Measurements from ENCODE around the gene ZNF579. TPM values are rescaled to one million over a fixed set of nuclear protein-coding genes. Genes with fewer than 3 reads are reported as not detected.

ZNF579 gene
- total and polyA plus RNA-seq, 2 of the 8 experiments (the other 6 are each of a cell fraction or from before 2014, with no cell fraction given), result 10.0 to 18.9 TPM

DNA sequence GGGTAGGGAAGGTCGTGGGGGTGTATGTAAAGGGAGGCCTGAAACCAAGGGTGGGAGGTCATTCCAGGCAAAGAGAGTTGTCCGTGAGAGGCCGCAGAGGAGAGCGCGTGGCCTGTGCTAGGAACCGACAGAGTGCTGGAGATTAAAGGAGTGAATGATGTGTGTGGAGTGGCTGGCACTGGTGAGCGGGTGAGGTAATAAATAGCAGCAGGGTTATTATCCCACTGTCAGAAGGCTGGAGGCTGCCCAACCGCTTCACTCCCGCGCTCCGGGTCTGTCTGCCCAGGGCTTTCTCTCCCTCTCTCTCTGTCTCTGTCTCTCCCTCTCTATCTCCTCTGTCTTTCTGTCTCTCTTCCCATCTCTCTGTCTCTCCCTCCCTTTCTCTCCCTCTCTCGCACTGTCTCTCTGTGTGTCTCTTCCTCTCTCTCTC is 17.4 kb downstream of the ZNF579 start (continued):
- TF ChIP-seq, protein P1, sequence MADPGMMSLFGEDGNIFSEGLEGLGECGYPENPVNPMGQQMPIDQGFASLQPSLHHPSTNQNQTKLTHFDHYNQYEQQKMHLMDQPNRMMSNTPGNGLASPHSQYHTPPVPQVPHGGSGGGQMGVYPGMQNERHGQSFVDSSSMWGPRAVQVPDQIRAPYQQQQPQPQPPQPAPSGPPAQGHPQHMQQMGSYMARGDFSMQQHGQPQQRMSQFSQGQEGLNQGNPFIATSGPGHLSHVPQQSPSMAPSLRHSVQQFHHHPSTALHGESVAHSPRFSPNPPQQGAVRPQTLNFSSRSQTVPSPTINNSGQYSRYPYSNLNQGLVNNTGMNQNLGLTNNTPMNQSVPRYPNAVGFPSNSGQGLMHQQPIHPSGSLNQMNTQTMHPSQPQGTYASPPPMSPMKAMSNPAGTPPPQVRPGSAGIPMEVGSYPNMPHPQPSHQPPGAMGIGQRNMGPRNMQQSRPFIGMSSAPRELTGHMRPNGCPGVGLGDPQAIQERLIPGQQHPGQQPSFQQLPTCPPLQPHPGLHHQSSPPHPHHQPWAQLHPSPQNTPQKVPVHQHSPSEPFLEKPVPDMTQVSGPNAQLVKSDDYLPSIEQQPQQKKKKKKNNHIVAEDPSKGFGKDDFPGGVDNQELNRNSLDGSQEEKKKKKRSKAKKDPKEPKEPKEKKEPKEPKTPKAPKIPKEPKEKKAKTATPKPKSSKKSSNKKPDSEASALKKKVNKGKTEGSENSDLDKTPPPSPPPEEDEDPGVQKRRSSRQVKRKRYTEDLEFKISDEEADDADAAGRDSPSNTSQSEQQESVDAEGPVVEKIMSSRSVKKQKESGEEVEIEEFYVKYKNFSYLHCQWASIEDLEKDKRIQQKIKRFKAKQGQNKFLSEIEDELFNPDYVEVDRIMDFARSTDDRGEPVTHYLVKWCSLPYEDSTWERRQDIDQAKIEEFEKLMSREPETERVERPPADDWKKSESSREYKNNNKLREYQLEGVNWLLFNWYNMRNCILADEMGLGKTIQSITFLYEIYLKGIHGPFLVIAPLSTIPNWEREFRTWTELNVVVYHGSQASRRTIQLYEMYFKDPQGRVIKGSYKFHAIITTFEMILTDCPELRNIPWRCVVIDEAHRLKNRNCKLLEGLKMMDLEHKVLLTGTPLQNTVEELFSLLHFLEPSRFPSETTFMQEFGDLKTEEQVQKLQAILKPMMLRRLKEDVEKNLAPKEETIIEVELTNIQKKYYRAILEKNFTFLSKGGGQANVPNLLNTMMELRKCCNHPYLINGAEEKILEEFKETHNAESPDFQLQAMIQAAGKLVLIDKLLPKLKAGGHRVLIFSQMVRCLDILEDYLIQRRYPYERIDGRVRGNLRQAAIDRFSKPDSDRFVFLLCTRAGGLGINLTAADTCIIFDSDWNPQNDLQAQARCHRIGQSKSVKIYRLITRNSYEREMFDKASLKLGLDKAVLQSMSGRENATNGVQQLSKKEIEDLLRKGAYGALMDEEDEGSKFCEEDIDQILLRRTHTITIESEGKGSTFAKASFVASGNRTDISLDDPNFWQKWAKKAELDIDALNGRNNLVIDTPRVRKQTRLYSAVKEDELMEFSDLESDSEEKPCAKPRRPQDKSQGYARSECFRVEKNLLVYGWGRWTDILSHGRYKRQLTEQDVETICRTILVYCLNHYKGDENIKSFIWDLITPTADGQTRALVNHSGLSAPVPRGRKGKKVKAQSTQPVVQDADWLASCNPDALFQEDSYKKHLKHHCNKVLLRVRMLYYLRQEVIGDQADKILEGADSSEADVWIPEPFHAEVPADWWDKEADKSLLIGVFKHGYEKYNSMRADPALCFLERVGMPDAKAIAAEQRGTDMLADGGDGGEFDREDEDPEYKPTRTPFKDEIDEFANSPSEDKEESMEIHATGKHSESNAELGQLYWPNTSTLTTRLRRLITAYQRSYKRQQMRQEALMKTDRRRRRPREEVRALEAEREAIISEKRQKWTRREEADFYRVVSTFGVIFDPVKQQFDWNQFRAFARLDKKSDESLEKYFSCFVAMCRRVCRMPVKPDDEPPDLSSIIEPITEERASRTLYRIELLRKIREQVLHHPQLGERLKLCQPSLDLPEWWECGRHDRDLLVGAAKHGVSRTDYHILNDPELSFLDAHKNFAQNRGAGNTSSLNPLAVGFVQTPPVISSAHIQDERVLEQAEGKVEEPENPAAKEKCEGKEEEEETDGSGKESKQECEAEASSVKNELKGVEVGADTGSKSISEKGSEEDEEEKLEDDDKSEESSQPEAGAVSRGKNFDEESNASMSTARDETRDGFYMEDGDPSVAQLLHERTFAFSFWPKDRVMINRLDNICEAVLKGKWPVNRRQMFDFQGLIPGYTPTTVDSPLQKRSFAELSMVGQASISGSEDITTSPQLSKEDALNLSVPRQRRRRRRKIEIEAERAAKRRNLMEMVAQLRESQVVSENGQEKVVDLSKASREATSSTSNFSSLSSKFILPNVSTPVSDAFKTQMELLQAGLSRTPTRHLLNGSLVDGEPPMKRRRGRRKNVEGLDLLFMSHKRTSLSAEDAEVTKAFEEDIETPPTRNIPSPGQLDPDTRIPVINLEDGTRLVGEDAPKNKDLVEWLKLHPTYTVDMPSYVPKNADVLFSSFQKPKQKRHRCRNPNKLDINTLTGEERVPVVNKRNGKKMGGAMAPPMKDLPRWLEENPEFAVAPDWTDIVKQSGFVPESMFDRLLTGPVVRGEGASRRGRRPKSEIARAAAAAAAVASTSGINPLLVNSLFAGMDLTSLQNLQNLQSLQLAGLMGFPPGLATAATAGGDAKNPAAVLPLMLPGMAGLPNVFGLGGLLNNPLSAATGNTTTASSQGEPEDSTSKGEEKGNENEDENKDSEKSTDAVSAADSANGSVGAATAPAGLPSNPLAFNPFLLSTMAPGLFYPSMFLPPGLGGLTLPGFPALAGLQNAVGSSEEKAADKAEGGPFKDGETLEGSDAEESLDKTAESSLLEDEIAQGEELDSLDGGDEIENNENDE (IDR thresholded peaks at IDR 0.05; ENCODE audit: insufficient replicate concordance, low read length), result no peak
- TF ChIP-seq, protein P2, sequence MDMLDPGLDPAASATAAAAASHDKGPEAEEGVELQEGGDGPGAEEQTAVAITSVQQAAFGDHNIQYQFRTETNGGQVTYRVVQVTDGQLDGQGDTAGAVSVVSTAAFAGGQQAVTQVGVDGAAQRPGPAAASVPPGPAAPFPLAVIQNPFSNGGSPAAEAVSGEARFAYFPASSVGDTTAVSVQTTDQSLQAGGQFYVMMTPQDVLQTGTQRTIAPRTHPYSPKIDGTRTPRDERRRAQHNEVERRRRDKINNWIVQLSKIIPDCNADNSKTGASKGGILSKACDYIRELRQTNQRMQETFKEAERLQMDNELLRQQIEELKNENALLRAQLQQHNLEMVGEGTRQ (IDR thresholded peaks at IDR 0.05; ENCODE audit: low read length), result no peak
- no peak for TF ChIP-seq SAP30 (IDR thresholded peaks at IDR 0.05; ENCODE audit: insufficient read depth, insufficient replicate concordance, low read length)
- TF ChIP-seq, protein P3, sequence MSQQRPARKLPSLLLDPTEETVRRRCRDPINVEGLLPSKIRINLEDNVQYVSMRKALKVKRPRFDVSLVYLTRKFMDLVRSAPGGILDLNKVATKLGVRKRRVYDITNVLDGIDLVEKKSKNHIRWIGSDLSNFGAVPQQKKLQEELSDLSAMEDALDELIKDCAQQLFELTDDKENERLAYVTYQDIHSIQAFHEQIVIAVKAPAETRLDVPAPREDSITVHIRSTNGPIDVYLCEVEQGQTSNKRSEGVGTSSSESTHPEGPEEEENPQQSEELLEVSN (IDR thresholded peaks at IDR 0.05), result no peak
- TF ChIP-seq CTBP2 (IDR thresholded peaks at IDR 0.05; ENCODE audit: borderline replicate concordance, insufficient read depth, insufficient read length, low read length), result no peak
- TF ChIP-seq POU5F1 (IDR thresholded peaks at IDR 0.05; ENCODE audit: low read depth, low read length), result no peak
- TF ChIP-seq SP1 (IDR thresholded peaks at IDR 0.05; ENCODE audit: low read depth, low read length), result no peak
- no peak for TF ChIP-seq CBX8 (IDR thresholded peaks at IDR 0.05; ENCODE audit: borderline replicate concordance, low read depth, low read length)
- TF ChIP-seq CBX5 (IDR thresholded peaks at IDR 0.05; ENCODE audit: low read depth, low read length), result no peak
- no peak for TF ChIP-seq TEAD4 (IDR thresholded peaks at IDR 0.05; ENCODE audit: low read depth, low read length)

All from H1 (cell line).